Measurements from ENCODE around the gene OR10A4. TPM values are rescaled to one million over a fixed set of nuclear protein-coding genes. Genes with fewer than 3 reads are reported as not detected.

OR10A4 gene
- total and polyA plus RNA-seq, 10 of the 15 experiments (the other 5 are each of a cell fraction or from before 2014, with no cell fraction given), result not detected

GRCh38 chr11:6843670-6844069 is 32.8 kb upstream of the OR10A4 start:
- ChIA-PET RAD21 (ENCODE audit: unreplicated experiment) (no interaction called here), SMC1A (ENCODE audit: uncharacterized antibody, unreplicated experiment) (interaction anchor here (1.7 kb wide), 1 partner anchor 10 kb away, joined by 4 read pairs; no protein-coding TSS in a partner anchor), POLR2A (no interaction called here), CTCF (interaction anchor here (0.6 to 0.9 kb wide), 2 partner anchors 31 to 54 kb away, joined by 3 read pairs; no protein-coding TSS in a partner anchor)
- H3K4me1 ChIP-seq (ENCODE audit: control insufficient read depth, insufficient read depth, low read length), result no peaks in the 10 kb centered on the region
- intact Hi-C loops (cut with micrococcal nuclease; ENCODE audit: unreplicated experiment) (no loop called here), in situ Hi-C loops (cut with MboI) (no loop called here)
- H3K36me3 ChIP-seq (ENCODE audit: control insufficient read depth in 2 of 2, insufficient read depth in 2 of 2, low read length in 1 of 2), result no peaks in the 10 kb centered on the region
- no peak overlapping the region for H3K9ac ChIP-seq (ENCODE audit: control insufficient read depth, insufficient read depth, low read length)
- no peak for ATAC-seq
- no peak overlapping the region for H3K27ac ChIP-seq (ENCODE audit: control insufficient read depth, insufficient read depth)
- no peak for DNase-seq (ENCODE audit: low read depth, low spot score)
- H2AFZ ChIP-seq (ENCODE audit: control insufficient read depth, low read depth, low read length), result no peak overlapping the region
- no peaks in the 10 kb centered on the region for H3K79me2 ChIP-seq (ENCODE audit: control insufficient read depth, insufficient read depth, low read length)
- H4K20me1 ChIP-seq (ENCODE audit: control insufficient read depth, insufficient read depth), result no peaks in the 10 kb centered on the region
- no TSS peak for BruUV-seq (replicated peaks)
- TF ChIP-seq NFYB (IDR thresholded peaks at IDR 0.05; ENCODE audit: insufficient read depth, low read depth, low read length) (no peak), ZBTB11 (CRISPR knock-in tag; IDR thresholded peaks at IDR 0.05) (no peak)
- no peak for FAIRE-seq
- no peak overlapping the region for H3K4me2 ChIP-seq (ENCODE audit: control insufficient read depth, insufficient read depth)
- WGBS (ENCODE audit: insufficient coverage, insufficient replicate concordance, low lambda C conversion rate, missing lambda C conversion rate), result 36% methylated on average over 2 of the region's 2 CpGs
- no peaks in the 10 kb centered on the region for H3K9me3 ChIP-seq (replicated peaks; ENCODE audit: control insufficient read depth, insufficient read depth, low read length)
- H3K27me3 ChIP-seq (replicated peaks in 1 of 2; ENCODE audit: control insufficient read depth in 2 of 2, insufficient read depth in 2 of 2, low read length in 1 of 2), result no peaks in the 10 kb centered on the region; a peak in 1 of 4 replicates
- H3K4me3 ChIP-seq, result no peak overlapping the region

DNA sequence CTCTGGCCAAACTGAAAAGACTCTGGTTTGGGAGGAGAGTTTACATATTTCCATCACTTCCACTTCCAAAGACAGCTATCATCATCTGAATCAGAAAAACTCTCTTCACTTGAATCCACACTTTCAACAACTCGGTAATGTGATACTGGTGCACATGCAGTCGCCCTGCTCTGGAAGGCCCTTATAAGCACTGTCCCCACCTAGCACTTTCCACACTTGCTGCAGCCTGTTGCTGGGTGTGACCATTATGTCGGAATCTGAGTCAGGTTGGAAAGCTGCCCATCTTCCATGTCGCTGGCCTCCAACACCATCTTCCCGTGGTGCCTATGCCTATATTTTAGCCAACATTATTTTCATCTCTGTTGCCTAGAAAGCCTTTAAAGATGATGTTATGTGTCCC is 32.1 kb upstream of the OR10A4 start:
- intact Hi-C loops (cut with micrococcal nuclease; ENCODE audit: unreplicated experiment), result no loop called here
- SMC1A ChIA-PET (ENCODE audit: uncharacterized antibody, unreplicated experiment), result no interaction called here
- TF ChIP-seq, protein P1, sequence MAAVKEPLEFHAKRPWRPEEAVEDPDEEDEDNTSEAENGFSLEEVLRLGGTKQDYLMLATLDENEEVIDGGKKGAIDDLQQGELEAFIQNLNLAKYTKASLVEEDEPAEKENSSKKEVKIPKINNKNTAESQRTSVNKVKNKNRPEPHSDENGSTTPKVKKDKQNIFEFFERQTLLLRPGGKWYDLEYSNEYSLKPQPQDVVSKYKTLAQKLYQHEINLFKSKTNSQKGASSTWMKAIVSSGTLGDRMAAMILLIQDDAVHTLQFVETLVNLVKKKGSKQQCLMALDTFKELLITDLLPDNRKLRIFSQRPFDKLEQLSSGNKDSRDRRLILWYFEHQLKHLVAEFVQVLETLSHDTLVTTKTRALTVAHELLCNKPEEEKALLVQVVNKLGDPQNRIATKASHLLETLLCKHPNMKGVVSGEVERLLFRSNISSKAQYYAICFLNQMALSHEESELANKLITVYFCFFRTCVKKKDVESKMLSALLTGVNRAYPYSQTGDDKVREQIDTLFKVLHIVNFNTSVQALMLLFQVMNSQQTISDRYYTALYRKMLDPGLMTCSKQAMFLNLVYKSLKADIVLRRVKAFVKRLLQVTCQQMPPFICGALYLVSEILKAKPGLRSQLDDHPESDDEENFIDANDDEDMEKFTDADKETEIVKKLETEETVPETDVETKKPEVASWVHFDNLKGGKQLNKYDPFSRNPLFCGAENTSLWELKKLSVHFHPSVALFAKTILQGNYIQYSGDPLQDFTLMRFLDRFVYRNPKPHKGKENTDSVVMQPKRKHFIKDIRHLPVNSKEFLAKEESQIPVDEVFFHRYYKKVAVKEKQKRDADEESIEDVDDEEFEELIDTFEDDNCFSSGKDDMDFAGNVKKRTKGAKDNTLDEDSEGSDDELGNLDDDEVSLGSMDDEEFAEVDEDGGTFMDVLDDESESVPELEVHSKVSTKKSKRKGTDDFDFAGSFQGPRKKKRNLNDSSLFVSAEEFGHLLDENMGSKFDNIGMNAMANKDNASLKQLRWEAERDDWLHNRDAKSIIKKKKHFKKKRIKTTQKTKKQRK (IDR thresholded peaks at IDR 0.05; ENCODE audit: low read depth, low read length), result no peak
- TF ChIP-seq NBN (IDR thresholded peaks at IDR 0.05) (no peak), ATF2 (IDR thresholded peaks at IDR 0.05; ENCODE audit: low read length) (no peak)

More for the DNA sequence above, 32.1 kb upstream of the OR10A4 start:
- DNase-seq (ENCODE audit: low read depth, low spot score) (no peak), FAIRE-seq (no peak), ATAC-seq (no peak)
- H4K20me1 ChIP-seq (ENCODE audit: control insufficient read depth, insufficient read depth), result no peaks in the 10 kb centered on the region
- no peak overlapping the region for H2AFZ ChIP-seq (ENCODE audit: control insufficient read depth, low read depth, low read length)
- no peaks in the 10 kb centered on the region for H3K36me3 ChIP-seq (ENCODE audit: control insufficient read depth in 2 of 2, insufficient read depth in 2 of 2, low read length in 1 of 2)
- no peak overlapping the region for H3K4me2 ChIP-seq (ENCODE audit: control insufficient read depth, insufficient read depth)
- CTCF ChIA-PET, result interaction anchor here (0.9 kb wide), 1 partner anchor 32 kb away, joined by 3 read pairs; no protein-coding TSS in a partner anchor
- no TSS peak for BruUV-seq (replicated peaks)
- no peaks in the 10 kb centered on the region for H3K4me1 ChIP-seq (ENCODE audit: control insufficient read depth, insufficient read depth, low read length)
- H3K79me2 ChIP-seq (ENCODE audit: control insufficient read depth, insufficient read depth, low read length), result no peaks in the 10 kb centered on the region
- no peak overlapping the region for H3K4me3 ChIP-seq
- no peaks in the 10 kb centered on the region for H3K9me3 ChIP-seq (replicated peaks; ENCODE audit: control insufficient read depth, insufficient read depth, low read length)
- H3K9ac ChIP-seq (ENCODE audit: control insufficient read depth, insufficient read depth, low read length), result no peak overlapping the region
- in situ Hi-C loops (cut with MboI), result no loop called here
- POLR2A ChIA-PET, result no interaction called here
- 58% methylated on average over 5 of the region's 5 CpGs for WGBS (ENCODE audit: insufficient coverage, insufficient replicate concordance, low lambda C conversion rate, missing lambda C conversion rate)
- no peaks in the 10 kb centered on the region; a peak in 1 of 4 replicates for H3K27me3 ChIP-seq (replicated peaks in 1 of 2; ENCODE audit: control insufficient read depth in 2 of 2, insufficient read depth in 2 of 2, low read length in 1 of 2)
- RAD21 ChIA-PET (ENCODE audit: unreplicated experiment), result no interaction called here
- no peak overlapping the region for H3K27ac ChIP-seq (ENCODE audit: control insufficient read depth, insufficient read depth)
